ENCODE data around the gene S100A2. TPM values are rescaled to one million over a fixed set of nuclear protein-coding genes. Genes with fewer than 3 reads are reported as not detected.
A peak's percentile ranks its signal among the peaks of the same experiment; 100 is the strongest.

S100A2 gene
- total RNA-seq, 4 donors from 2014 or later = 949 to 3,544 (median 1,180) TPM

DNA sequence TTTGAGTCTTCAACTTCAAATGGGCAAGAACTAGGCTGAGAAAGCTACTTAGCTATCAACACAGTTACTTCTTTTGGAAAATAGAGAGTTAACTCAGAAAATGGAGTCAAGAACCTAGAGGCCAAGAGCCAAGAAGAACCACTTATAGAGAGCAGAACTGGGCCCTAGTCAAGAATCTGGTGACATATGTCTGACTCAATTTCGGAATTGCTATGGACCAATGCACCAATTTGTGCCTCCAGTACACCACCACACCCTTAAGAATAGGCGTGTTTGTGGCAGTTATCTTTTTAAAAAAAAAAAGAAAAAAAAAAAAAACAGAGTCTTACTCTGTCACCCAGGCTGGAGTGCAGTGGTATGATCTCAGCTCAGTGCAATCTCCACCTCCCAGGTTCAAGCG lies 7.8 kb downstream of the S100A2 start:
- WGBS, 2 donors = 69 to 76% methylated on average over 3 of the region's 3 CpGs
- peak overlapping the region in 2 of 4 donors; percentile 61 to 62 for H3K27ac ChIP-seq

GRCh38 chr1:153556348-153556747 lies 9.3 kb downstream of the S100A2 start:
- TF ChIP-seq, protein P1, sequence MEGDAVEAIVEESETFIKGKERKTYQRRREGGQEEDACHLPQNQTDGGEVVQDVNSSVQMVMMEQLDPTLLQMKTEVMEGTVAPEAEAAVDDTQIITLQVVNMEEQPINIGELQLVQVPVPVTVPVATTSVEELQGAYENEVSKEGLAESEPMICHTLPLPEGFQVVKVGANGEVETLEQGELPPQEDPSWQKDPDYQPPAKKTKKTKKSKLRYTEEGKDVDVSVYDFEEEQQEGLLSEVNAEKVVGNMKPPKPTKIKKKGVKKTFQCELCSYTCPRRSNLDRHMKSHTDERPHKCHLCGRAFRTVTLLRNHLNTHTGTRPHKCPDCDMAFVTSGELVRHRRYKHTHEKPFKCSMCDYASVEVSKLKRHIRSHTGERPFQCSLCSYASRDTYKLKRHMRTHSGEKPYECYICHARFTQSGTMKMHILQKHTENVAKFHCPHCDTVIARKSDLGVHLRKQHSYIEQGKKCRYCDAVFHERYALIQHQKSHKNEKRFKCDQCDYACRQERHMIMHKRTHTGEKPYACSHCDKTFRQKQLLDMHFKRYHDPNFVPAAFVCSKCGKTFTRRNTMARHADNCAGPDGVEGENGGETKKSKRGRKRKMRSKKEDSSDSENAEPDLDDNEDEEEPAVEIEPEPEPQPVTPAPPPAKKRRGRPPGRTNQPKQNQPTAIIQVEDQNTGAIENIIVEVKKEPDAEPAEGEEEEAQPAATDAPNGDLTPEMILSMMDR (IDR thresholded peaks at IDR 0.05) = no peak
- no peak for TF ChIP-seq POLR2A (IDR thresholded peaks at IDR 0.05)
- Histone ChIP-seq H3K9me3 (no peaks in the 10 kb centered on the region), H3K27ac (no peak overlapping the region), H3K4me1 (peaks cover 16 to 58% (median 23%) of the 10 kb centered on the region in 3 donors), H3K36me3 (peaks cover 0 to 54% (median 3%) of the 10 kb centered on the region in 3 donors), H3K4me3 (no peak overlapping the region), H3K27me3 (no peaks in the 10 kb centered on the region)
- no peak for DNase-seq
- intact Hi-C loops (cut with DNase I) = no loop called here
- WGBS, 2 donors = 50 to 100% methylated on average over 1 of the region's 1 CpG

More for the DNA sequence above, 7.8 kb downstream of the S100A2 start:
- intact Hi-C loops (cut with DNase I) = no loop called here
- DNase-seq = no peak
- peaks cover 6 to 53% (median 6%) of the 10 kb centered on the region in 3 donors for H3K36me3 ChIP-seq
- no peaks in the 10 kb centered on the region for H3K9me3 ChIP-seq
- H3K4me3 ChIP-seq = no peak overlapping the region
- peaks cover 16 to 55% (median 20%) of the 10 kb centered on the region in 3 donors for H3K4me1 ChIP-seq
- TF ChIP-seq, protein P1 (IDR thresholded peaks at IDR 0.05) = no peak
- TF ChIP-seq POLR2A (IDR thresholded peaks at IDR 0.05) = no peak
- no peaks in the 10 kb centered on the region for H3K27me3 ChIP-seq

DNA sequence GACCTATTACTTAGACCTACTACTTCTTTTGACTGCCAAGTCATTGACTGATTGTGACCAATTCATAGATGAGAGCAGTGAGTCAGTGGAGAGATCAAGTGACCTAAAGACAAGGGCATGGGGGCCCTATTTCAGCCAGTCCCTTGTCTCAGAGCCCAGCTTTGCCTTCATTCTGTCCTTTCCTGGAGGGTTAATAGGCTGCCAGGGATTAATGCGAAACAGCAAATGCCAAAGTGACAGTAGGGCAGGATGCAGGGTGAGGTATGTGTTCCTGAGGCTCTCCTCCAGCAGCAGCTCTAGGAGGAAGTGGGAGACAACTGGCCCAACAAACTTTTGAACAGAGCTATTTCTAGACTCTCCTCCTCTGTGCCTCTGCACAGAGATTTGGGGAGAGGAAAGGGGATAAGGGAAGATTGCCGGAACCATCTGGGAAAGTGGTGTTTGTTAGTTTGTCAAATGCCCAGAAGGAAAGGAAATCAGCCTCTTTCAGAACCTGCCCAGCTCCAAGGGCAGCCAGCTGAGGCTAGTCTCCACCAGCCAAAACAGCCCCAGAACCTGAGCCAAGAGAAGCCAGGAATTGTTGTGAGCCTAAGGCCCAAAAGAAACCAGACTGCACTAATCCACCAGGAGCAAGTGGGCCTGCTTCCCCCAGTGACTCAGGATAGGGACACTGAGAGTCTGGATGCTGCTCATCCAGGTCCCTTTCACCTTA lies 11.7 kb downstream of the S100A2 start:
- Histone ChIP-seq H3K36me3 (peaks cover 0 to 37% (median 0%) of the 10 kb centered on the region in 3 donors), H3K27me3 (no peaks in the 10 kb centered on the region), H3K4me3 (no peak overlapping the region), H3K4me1 (peaks cover 35 to 76% (median 47%) of the 10 kb centered on the region in 3 donors), H3K9me3 (no peaks in the 10 kb centered on the region), H3K27ac (peak overlapping the region; percentile 70 to 85 (median 82))
- intact Hi-C loops (cut with DNase I) = no loop called here
- TF ChIP-seq POLR2A (IDR thresholded peaks at IDR 0.05) = no peak
- TF ChIP-seq, protein P1 (IDR thresholded peaks at IDR 0.05) = no peak
- WGBS, 2 donors = 16 to 24% methylated on average over 2 of the region's 2 CpGs
- no peak for DNase-seq

DNA sequence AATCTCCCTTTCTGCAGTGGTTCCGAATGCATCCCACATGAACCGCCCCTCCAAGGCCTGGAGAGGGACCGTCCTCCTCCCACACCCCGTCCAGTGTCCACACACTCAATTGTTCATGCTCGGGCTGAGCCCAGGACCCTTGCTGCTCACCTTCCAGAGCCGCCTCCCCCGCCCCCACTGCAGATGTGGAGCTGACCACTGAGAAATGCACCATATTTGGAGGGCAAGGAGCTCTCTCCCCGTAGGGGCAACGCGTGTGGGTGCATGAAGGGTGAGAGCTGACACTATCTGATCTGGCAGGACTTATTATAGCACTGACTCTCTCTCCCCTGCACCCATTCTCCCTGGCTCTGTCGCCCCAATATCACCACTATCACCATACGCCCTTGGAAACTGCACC lies 12.5 kb downstream of the S100A2 start:
- H3K27me3 ChIP-seq = no peaks in the 10 kb centered on the region
- peak overlapping the region; percentile 70 to 85 (median 82) for H3K27ac ChIP-seq
- peaks cover 44 to 76% (median 55%) of the 10 kb centered on the region in 3 donors for H3K4me1 ChIP-seq
- WGBS, 2 donors = 91 to 97% methylated on average over 5 to 9 of the region's 12 CpGs
- H3K9me3 ChIP-seq = no peaks in the 10 kb centered on the region
- TF ChIP-seq, protein P1 (IDR thresholded peaks at IDR 0.05) = no peak
- no peak for TF ChIP-seq POLR2A (IDR thresholded peaks at IDR 0.05)
- intact Hi-C loops (cut with DNase I) = no loop called here
- peaks cover 0 to 29% (median 0%) of the 10 kb centered on the region in 3 donors for H3K36me3 ChIP-seq
- H3K4me3 ChIP-seq = no peak overlapping the region
- DNase-seq = no peak

GRCh38 chr1:153552335-153552734 lies 13.3 kb downstream of the S100A2 start:
- WGBS, 2 donors = 88 to 90% methylated on average over 7 of the region's 8 CpGs
- Histone ChIP-seq H3K4me3 (no peak overlapping the region), H3K9me3 (no peaks in the 10 kb centered on the region), H3K27ac (peak overlapping the region in 2 of 4 donors; percentile 85 to 93), H3K27me3 (no peaks in the 10 kb centered on the region), H3K4me1 (peaks cover 51 to 83% (median 61%) of the 10 kb centered on the region in 3 donors), H3K36me3 (peaks cover 0 to 29% (median 0%) of the 10 kb centered on the region in 3 donors)
- intact Hi-C loops (cut with DNase I) = no loop called here
- TF ChIP-seq, protein P1 (IDR thresholded peaks at IDR 0.05) = no peak
- no peak for TF ChIP-seq POLR2A (IDR thresholded peaks at IDR 0.05)
- no peak for DNase-seq

Measured in esophagus squamous epithelium (tissue), 5 donors.